Epidermal melanocyte (primary cell): Measurements from ENCODE around the gene NEK7.

Experiments
- DNase-seq: peaks from one replicate; pipeline ENCODE4 v3.0.0; 2011; ENCODE audit warnings: low spot score; ENCODE audit not compliant: insufficient read length

NEK7 gene

GRCh38 chr1:198254948-198255347, 98.2 kb downstream of the NEK7 start:
- DNase-seq, result no peak

DNA sequence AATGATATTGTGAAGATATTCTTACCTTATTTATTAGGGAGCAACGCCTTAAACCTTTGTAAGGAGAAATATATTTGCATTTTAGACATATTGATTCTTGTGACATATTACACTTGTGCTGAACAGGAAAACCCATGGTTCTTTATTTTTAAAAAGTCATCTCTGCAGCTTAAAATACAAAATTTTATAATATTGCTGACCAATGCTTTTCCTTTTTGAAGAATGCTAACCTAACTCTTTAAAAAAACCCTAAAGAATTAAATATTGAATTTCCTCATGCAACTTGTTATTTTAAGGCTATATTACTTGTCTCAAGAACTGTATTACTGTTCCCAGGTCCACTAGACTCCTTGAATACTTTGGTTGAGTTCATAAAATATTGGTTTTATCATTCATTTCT, 99.0 kb downstream of the NEK7 start:
- no peak for DNase-seq

DNA sequence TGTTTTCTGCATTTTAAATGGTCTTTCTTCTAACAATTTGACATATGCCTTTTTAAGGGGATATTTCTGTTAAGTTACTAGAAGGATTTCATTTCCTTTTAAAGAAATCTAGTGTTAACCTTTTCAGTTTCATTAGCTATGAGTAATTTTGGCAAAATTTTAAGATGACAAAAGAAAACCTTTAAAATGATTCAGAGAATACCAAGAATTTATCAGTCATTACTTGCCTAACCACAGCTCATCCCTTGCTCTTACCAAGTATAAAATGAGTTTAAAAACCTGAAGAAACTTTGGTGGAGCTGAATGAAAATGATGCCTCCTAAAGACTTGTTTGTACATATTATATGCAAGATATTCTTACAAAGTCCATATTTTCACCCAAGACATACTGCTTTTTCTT, 101.7 kb downstream of the NEK7 start:
- no peak for DNase-seq

DNA sequence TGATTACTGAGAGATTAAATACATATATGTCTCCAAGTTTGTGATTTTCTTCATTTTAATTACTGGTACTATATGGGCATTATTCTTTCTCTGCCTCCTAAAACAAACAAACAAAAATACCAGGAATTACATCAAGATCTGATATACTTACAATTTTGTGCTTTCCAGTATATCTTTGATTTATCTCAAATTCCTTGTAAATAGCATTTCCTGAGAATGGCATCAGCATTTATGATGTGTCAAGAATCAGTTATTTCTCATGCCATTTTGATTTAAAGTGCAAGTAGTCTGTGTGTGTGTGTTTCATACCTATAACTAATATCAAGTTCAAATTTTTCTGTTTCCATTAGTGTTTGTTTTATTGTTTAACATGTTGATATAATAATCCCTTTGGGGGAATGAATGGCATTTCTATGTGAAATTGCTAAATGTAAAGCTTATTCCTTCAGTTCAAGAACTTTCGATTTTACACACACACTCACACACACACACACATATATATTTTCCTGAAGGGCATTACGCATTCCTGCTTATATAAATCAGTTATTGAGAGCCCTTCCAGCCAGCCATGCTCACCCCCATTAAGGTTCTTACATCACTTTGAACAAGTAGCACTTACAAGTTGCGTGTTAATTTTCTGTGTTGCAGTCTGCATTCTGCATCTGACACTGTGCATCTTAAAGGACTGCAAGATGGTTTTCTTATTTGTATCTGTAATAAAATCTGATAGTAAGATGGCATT, 102.7 kb downstream of the NEK7 start:
- DNase-seq, result no peak

GRCh38 chr1:198261886-198262285, 105.1 kb downstream of the NEK7 start:
- no peak for DNase-seq

DNA sequence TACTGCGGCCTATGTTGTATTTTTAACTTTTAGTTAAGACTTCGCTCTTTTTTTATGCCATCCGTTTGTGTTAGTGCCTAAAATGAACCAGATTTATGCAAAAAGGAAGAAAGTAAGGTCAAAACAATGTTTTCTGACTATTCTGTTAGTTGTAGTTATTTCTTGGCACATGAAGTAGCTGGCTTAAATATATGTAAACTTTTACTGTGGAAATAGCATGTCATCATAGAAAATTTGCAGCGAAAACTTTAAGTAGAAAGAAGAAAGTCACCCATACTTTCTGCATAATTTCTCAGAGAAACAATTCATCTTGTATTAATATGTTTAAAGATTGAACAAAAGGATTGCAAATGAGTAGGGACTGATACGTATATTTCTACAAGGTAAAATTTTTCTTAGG, 106.4 kb downstream of the NEK7 start:
- DNase-seq, result no peak

- no peak for DNase-seq
These were observed 107.5 kb downstream of the NEK7 start for GRCh38 chr1:198264282-198264681.

- no peak for DNase-seq
These were observed 108.4 kb downstream of the NEK7 start for GRCh38 chr1:198265073-198265661.

GRCh38 chr1:198267056-198267455, 110.3 kb downstream of the NEK7 start:
- DNase-seq, result no peak

DNA sequence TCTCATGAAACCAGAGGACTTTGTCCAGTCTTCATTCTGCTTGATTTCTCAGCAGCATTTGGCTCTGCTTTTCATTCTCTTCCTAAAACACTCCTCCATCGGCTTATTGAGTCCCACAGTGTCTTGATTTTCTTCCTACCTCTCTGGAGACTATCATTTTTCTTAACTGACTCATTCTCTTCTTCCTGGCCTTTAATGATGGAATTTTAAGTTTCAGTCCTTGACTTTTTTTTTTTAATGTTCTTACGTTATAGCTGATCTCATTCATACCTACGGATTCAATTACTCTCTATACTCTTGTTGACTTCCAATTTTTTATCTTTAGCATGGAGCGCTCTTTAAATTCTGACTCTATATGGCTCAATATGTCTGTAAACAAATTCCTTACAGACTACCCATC, 111.1 kb downstream of the NEK7 start:
- no peak for DNase-seq

- no peak for DNase-seq
These were observed 112.2 kb downstream of the NEK7 start for GRCh38 chr1:198268784-198269645.

DNA sequence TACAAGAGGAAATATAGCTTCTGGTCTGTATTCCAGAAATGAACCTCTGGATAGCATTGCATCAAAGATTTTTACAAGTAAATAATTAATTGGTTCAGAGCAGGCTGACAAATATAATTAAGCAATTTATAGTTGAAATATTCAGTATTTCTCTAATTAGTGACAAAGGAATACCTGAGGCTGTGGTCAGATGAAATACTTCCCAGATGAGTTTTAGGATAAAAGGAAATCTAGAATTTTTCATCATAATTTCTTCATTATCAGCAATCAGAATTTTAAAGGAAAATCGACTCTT, 112.8 kb downstream of the NEK7 start:
- DNase-seq, result no peak

GRCh38 chr1:198270273-198270828, 113.6 kb downstream of the NEK7 start:
- no peak for DNase-seq

GRCh38 chr1:198271467-198271866, 114.7 kb downstream of the NEK7 start:
- DNase-seq, result no peak

- DNase-seq, result no peak
These were observed 115.7 kb downstream of the NEK7 start for GRCh38 chr1:198272492-198272891.

- no peak for DNase-seq
These were observed 117.0 kb downstream of the NEK7 start for GRCh38 chr1:198273748-198274295.

DNA sequence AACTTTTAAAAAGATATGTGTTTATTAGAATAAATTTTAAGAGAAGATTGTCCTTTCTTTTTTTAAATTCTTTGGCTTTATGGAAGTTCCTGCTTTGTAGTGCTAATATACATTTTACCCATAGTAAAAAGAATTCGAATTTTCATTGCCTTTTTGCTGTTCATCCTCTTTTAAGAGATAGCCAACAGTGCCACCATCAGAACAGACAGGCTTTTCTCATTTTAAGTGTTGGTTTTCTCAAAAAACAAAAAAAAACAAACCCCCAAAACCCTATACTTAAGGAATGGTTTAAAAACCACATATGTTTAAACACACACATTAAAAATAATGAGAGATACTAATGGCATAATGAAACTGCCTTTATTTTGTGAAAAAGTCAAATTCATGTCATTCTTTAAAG, 118.8 kb downstream of the NEK7 start:
- no peak for DNase-seq

DNA sequence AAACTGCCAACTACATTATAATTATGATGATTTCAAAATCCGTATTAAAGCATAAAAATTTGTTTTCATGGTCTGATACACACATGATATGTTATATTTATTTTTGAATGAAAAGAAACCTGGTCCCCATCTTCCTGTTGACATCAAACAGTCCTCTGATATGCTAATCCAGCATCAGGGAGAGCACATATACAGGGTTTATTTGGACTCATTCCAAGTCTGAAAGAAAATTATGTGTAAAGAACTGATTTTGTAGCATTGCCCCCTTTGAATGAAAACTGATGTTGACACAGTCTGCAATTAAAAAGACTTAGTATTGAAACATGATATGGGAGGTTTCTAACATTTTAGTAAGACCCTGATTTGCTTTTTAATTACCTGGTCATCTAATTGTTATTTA, 119.4 kb downstream of the NEK7 start:
- DNase-seq, result no peak

GRCh38 chr1:198278943-198279342, 122.1 kb downstream of the NEK7 start:
- DNase-seq, result no peak

- DNase-seq, result no peak
These were observed 123.3 kb downstream of the NEK7 start for GRCh38 chr1:198280080-198280479.

GRCh38 chr1:198281911-198282310, 125.1 kb downstream of the NEK7 start:
- no peak for DNase-seq

- DNase-seq, result no peak
These were observed 126.4 kb downstream of the NEK7 start for GRCh38 chr1:198283222-198283621.
